Measurements from ENCODE around the gene ASB15.

DNA sequence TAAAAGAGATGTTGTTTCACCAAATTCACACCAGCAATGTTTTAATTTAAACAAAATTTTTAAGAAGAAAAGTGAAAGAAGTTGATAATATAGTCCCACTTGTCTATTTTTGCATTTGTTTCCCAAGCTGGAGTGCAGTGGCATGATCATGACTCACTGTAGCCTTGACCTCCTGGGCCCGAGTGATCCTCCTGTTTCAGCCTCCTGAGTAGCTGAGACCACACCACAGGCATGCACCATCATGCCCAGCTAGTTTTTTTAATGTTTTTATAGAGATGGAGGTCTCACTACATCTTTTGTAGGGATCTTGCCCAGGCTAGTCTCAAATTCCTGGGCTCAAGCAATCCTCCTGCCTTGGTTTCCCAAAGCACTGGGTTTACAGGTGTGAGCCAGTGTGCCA is 29.9 kb upstream of the ASB15 start:
- TF ChIP-seq GATA2 (IDR thresholded peaks at IDR 0.05; ENCODE audit: low read depth, low read length): no peak
- TF ChIP-seq GATA3 (IDR thresholded peaks at IDR 0.05; ENCODE audit: low read depth, low read length): no peak

All from SH-SY5Y (cell line).